HepG2 (cell line): ENCODE measurements around the gene SOWAHA. TPM values are rescaled to one million over a fixed set of nuclear protein-coding genes. Genes with fewer than 3 reads are reported as not detected.

Experiments
- ATF6 ChIP-seq: sonication (generic); formaldehyde crosslinking; conservative IDR thresholded peaks from 2 replicates; pipeline ENCODE4 v1.4.0; 2020; ENCODE audit warnings: missing genetic modification reagents
- KDM6A ChIP-seq: IDR thresholded peaks from 2 replicates; pipeline ENCODE4 v1.6.1; 2016; ENCODE audit warnings: low read depth
- MIXL1 ChIP-seq: IDR thresholded peaks from 2 replicates; pipeline ENCODE4 v1.6.1; 2016
- MTF2 ChIP-seq: sonication (generic); formaldehyde crosslinking; IDR thresholded peaks from 2 replicates; pipeline ENCODE4 v1.5.0; 2020; ENCODE audit warnings: missing genetic modification reagents, borderline replicate concordance
- PCBP2 ChIP-seq: fragments of 200-400 bp; formaldehyde crosslinking; optimal IDR thresholded peaks from 2 replicates; pipeline ENCODE3; 2018; ENCODE audit warnings: low read length, low read depth; ENCODE audit not compliant: poor library complexity, severe bottlenecking
- RBM22 ChIP-seq: fragments of 200-400 bp; formaldehyde crosslinking; optimal IDR thresholded peaks from 2 replicates; pipeline ENCODE3; 2017; ENCODE audit warnings: mild to moderate bottlenecking, low read length, moderate library complexity
- REL ChIP-seq: sonication (generic); formaldehyde crosslinking; conservative IDR thresholded peaks from 2 replicates; pipeline ENCODE4 v1.8.0; 2022; ENCODE audit warnings: mild to moderate bottlenecking, missing genetic modification reagents, moderate library complexity
- SALL1 ChIP-seq: sonication (generic); formaldehyde crosslinking; IDR thresholded peaks from 2 replicates; pipeline ENCODE4 v1.8.0; 2022; ENCODE audit warnings: mild to moderate bottlenecking, missing genetic modification reagents
- SOX13 ChIP-seq, 3 experiments: fragments of 450-650 bp in 1 of 3; sonication (generic) in 1 of 3; formaldehyde crosslinking in 1 of 3; IDR thresholded peaks in 2 of 3; conservative IDR thresholded peaks in 1 of 3; 2 replicates each; pipeline versions ENCODE4 v1.5.0 to v1.6.1; 2016 to 2020; ENCODE audit warnings: antibody characterized with exemption in 1 of 3, mild to moderate bottlenecking in 1 of 3, missing compliant biosample characterization in 1 of 3, missing genetic modification reagents in 1 of 3, moderate library complexity in 1 of 3
- TFDP2 ChIP-seq: sonication (generic); formaldehyde crosslinking; IDR thresholded peaks from 2 replicates; pipeline ENCODE4 v1.4.0; 2020; ENCODE audit warnings: missing genetic modification reagents
- ZBTB42 ChIP-seq: sonication (generic); formaldehyde crosslinking; IDR thresholded peaks from 2 replicates; pipeline ENCODE4 v1.5.0; 2020; ENCODE audit warnings: mild to moderate bottlenecking, missing genetic modification reagents
- ZKSCAN8 ChIP-seq: IDR thresholded peaks from 2 replicates; pipeline ENCODE4 v1.6.1; 2016; ENCODE audit warnings: borderline replicate concordance, missing genetic modification reagents, missing compliant biosample characterization
- ZNF124 ChIP-seq: sonication (generic); formaldehyde crosslinking; IDR thresholded peaks from 2 replicates; pipeline ENCODE4 v1.4.0; 2020; ENCODE audit warnings: missing genetic modification reagents
- ZNF354B ChIP-seq: sonication (generic); formaldehyde crosslinking; IDR thresholded peaks from 2 replicates; pipeline ENCODE4 v1.8.0; 2022; ENCODE audit warnings: mild to moderate bottlenecking, missing genetic modification reagents
- ZNF501 ChIP-seq: sonication (generic); formaldehyde crosslinking; IDR thresholded peaks from 2 replicates; pipeline ENCODE4 v1.5.1; 2020; ENCODE audit warnings: mild to moderate bottlenecking, moderate library complexity, missing genetic modification reagents
- ZNF605 ChIP-seq: sonication (generic); formaldehyde crosslinking; IDR thresholded peaks from 2 replicates; pipeline ENCODE4 v1.8.0; 2022; ENCODE audit warnings: mild to moderate bottlenecking, missing genetic modification reagents
- polyA plus RNA-seq, 8 experiments: library from polyadenylated mRNA; depleted of rRNA in 3 of 8; stranded (reverse) in 7 of 8; unstranded in 1 of 8; fragments of >200 nt; fragmentation: Illumina TruSeq in 4 of 8; extraction: Trizol in 4 of 8; gene quantifications; 2 replicates each; pipeline versions ENCODE4 v1.2.1 to v1.2.3, GENCODE V29; 2011 to 2016; ENCODE audit warnings: low read depth in 4 of 8, missing spikeins in 1 of 8, mixed read lengths in 1 of 8; ENCODE audit not compliant: insufficient read depth in 1 of 8
- total RNA-seq, 5 experiments: library from RNA; depleted of rRNA; stranded (reverse); fragments of >200 nt; fragmentation: Illumina TruSeq; extraction: Trizol; gene quantifications; 2 replicates each; pipeline ENCODE4 v1.2.3, GENCODE V29; 2016; ENCODE audit warnings: low read depth in 1 of 5
- TF ChIP-seq, protein P1 (sequence below): sonication (generic); formaldehyde crosslinking; IDR thresholded peaks from 2 replicates; pipeline ENCODE4 v1.5.0; 2020; ENCODE audit warnings: mild to moderate bottlenecking, missing genetic modification reagents, moderate library complexity
- TF ChIP-seq, protein P2 (sequence below): IDR thresholded peaks from 2 replicates; pipeline ENCODE4 v1.6.1; 2016; ENCODE audit warnings: low read depth, control low read depth
- TF ChIP-seq, protein P3 (sequence below): sonication (generic); formaldehyde crosslinking; IDR thresholded peaks from 2 replicates; pipeline ENCODE4 v1.5.0; 2020; ENCODE audit warnings: mild to moderate bottlenecking, missing genetic modification reagents, borderline replicate concordance
- TF ChIP-seq, protein P4 (sequence below): IDR thresholded peaks from 2 replicates; pipeline ENCODE4 v1.6.1; 2012; ENCODE audit warnings: inconsistent platforms

The SOWAHA gene
- total and polyA plus RNA-seq, 2 of the 13 experiments (the other 11 are each of a cell fraction or from before 2014, with no cell fraction given) = 0.95 to 1.9 TPM

GRCh38 chr5:132820162-132820754, 7.2 kb downstream of the SOWAHA start (continued):
- peak; percentile 30; the same call in 1 of the 2 replicates for TF ChIP-seq ZNF501 (CRISPR knock-in tag)
- no peak for TF ChIP-seq SOX13 (IDR thresholded peaks at IDR 0.05)
- TF ChIP-seq SOX13 (CRISPR knock-in tag; conservative IDR thresholded peaks at IDR 0.05 in 1 of 2, IDR thresholded peaks at IDR 0.05 in 1 of 2) = no peak; a peak in 1 of 4 replicates
- TF ChIP-seq, protein P1, sequence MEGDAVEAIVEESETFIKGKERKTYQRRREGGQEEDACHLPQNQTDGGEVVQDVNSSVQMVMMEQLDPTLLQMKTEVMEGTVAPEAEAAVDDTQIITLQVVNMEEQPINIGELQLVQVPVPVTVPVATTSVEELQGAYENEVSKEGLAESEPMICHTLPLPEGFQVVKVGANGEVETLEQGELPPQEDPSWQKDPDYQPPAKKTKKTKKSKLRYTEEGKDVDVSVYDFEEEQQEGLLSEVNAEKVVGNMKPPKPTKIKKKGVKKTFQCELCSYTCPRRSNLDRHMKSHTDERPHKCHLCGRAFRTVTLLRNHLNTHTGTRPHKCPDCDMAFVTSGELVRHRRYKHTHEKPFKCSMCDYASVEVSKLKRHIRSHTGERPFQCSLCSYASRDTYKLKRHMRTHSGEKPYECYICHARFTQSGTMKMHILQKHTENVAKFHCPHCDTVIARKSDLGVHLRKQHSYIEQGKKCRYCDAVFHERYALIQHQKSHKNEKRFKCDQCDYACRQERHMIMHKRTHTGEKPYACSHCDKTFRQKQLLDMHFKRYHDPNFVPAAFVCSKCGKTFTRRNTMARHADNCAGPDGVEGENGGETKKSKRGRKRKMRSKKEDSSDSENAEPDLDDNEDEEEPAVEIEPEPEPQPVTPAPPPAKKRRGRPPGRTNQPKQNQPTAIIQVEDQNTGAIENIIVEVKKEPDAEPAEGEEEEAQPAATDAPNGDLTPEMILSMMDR (CRISPR knock-in tag) = peak; percentile 96
- TF ChIP-seq TFDP2 (CRISPR knock-in tag) = 0 out of 2 replicates have a peak, but pooled peaks have one; percentile 21
- no peak for TF ChIP-seq RBM22
- TF ChIP-seq, protein P2, sequence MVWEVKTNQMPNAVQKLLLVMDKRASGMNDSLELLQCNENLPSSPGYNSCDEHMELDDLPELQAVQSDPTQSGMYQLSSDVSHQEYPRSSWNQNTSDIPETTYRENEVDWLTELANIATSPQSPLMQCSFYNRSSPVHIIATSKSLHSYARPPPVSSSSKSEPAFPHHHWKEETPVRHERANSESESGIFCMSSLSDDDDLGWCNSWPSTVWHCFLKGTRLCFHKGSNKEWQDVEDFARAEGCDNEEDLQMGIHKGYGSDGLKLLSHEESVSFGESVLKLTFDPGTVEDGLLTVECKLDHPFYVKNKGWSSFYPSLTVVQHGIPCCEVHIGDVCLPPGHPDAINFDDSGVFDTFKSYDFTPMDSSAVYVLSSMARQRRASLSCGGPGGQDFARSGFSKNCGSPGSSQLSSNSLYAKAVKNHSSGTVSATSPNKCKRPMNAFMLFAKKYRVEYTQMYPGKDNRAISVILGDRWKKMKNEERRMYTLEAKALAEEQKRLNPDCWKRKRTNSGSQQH (CRISPR knock-in tag) = peak; percentile 53; the same call in 1 of the 2 replicates
- TF ChIP-seq, protein P3, sequence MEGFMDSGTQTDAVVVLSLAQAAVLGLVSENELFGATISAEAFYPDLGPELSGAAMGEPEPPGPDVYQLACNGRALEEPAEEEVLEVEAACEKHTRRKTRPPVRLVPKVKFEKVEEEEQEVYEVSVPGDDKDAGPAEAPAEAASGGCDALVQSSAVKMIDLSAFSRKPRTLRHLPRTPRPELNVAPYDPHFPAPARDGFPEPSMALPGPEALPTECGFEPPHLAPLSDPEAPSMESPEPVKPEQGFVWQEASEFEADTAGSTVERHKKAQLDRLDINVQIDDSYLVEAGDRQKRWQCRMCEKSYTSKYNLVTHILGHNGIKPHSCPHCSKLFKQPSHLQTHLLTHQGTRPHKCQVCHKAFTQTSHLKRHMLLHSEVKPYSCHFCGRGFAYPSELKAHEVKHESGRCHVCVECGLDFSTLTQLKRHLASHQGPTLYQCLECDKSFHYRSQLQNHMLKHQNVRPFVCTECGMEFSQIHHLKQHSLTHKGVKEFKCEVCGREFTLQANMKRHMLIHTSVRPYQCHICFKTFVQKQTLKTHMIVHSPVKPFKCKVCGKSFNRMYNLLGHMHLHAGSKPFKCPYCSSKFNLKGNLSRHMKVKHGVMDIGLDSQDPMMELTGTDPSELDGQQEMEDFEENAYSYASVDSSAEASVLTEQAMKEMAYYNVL = 0 out of 2 replicates have a peak, but pooled peaks have one; percentile 13
- TF ChIP-seq MIXL1 (CRISPR knock-in tag) = 0 out of 2 replicates have a peak, but pooled peaks have one; percentile 28
- TF ChIP-seq ATF6 (CRISPR knock-in tag) = no peak
- no peak for TF ChIP-seq ZNF354B (CRISPR knock-in tag)
- no peak for TF ChIP-seq KDM6A (CRISPR knock-in tag)
- TF ChIP-seq MTF2 (CRISPR knock-in tag) = no peak
- TF ChIP-seq, protein P4, sequence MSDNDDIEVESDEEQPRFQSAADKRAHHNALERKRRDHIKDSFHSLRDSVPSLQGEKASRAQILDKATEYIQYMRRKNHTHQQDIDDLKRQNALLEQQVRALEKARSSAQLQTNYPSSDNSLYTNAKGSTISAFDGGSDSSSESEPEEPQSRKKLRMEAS = peak; percentile 32; the same call in 1 of the 2 replicates
- TF ChIP-seq SALL1 (CRISPR knock-in tag) = peak; percentile 54
- no peak for TF ChIP-seq PCBP2
- TF ChIP-seq ZNF124 (CRISPR knock-in tag) = peak; percentile 75; the same call in 1 of the 2 replicates
- TF ChIP-seq ZBTB42 = no peak
- TF ChIP-seq ZNF605 (CRISPR knock-in tag) = peak; percentile 46; the same call in 1 of the 2 replicates
- TF ChIP-seq ZKSCAN8 (CRISPR knock-in tag) = 0 out of 2 replicates have a peak, but pooled peaks have one; percentile 16
- no peak for TF ChIP-seq REL (CRISPR knock-in tag)
